ENCODE results near the gene GMNN.
"Not testable (repeated sequence)": the region's sequence is repeated elsewhere in the genome, so short reads cannot be mapped to it uniquely, and the experiment has no call there.

GMNN gene

GRCh38 chr6:24774696-24775519, at the start of gene GMNN:
TSS of gene GMNN (plus strand) at chr6:24774937. CDS start at chr6:24777247, 2,310 bp downstream.
- DNase-seq (ENCODE audit: low spot score) = peak; percentile 93

DNA sequence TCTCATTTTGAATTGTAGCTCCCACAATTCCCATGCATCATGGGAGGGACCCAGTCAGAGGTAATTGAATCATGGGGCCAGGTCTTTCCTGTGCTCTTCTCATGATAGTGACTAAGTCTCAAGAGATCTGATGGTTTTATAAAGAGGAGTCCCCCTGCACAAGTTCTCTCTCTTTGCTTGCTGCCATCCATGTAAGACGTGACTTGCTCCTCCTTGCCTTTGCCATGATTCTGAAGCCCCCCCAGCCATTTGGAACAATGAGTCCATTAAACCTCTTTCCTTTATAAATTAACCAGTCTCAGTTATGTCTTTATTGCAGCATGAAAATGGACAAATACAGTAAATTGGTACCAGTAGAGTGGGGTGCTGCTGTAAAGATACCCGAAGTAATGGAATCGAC, 44.1 kb upstream of the GMNN start:
- DNase-seq (ENCODE audit: low spot score) = not testable (repeated sequence)

GRCh38 chr6:24731456-24732134, 43.1 kb upstream of the GMNN start:
- not testable (repeated sequence) for DNase-seq (ENCODE audit: low spot score)

DNA sequence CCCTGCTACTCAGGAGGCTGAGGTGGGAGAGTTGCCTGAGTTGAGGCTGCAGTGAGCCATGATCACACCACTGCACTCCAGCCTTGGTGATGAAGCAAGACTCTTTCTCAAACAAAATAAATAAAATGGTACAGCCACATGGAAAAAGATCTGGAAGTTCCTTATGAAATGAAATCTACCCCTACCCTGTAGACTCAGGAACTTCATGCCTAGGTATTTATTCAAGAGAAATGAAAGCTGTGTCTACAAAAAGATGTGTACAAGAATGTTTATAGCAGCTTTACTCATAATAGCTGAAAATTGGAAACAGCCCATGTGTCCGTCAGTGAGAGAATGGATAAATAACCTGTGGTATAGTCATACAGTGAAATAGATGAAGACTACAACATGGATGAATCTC, 40.6 kb upstream of the GMNN start:
- DNase-seq (ENCODE audit: low spot score) = no peak

- DNase-seq (ENCODE audit: low spot score) = not testable (repeated sequence)
Measured at GRCh38 chr6:24734710-24735109, 40.0 kb upstream of the GMNN start.

- DNase-seq (ENCODE audit: low spot score) = no peak
Measured at GRCh38 chr6:24738741-24739140, 36.0 kb upstream of the GMNN start.

- DNase-seq (ENCODE audit: low spot score) = no peak
Measured at GRCh38 chr6:24740861-24741260, 33.9 kb upstream of the GMNN start.

DNA sequence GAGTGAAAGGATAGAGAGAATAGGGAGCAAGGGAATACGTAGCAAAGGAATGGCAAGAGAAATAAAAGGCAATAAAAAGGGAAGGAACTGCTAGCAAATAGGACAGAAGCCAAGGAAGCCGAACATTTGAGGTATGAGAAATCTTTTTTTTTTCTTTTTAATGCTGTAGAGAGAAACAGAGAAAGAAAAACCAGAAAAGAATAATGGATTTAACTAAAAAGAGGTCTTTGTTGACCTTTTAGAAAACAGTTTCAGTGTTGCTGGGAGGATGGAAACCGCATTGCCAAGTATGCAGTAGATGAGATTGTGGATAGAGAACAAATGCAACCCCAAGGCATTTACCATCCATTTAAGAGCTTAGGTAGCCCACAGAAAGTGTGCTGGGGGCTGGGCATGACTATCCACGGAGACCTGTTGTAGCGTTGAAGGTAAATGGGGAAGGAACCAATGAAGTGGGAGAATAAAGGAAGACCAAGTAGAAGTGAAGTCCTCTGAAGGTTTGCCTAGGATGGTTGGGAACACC, 32.5 kb upstream of the GMNN start:
- no peak for DNase-seq (ENCODE audit: low spot score)

DNA sequence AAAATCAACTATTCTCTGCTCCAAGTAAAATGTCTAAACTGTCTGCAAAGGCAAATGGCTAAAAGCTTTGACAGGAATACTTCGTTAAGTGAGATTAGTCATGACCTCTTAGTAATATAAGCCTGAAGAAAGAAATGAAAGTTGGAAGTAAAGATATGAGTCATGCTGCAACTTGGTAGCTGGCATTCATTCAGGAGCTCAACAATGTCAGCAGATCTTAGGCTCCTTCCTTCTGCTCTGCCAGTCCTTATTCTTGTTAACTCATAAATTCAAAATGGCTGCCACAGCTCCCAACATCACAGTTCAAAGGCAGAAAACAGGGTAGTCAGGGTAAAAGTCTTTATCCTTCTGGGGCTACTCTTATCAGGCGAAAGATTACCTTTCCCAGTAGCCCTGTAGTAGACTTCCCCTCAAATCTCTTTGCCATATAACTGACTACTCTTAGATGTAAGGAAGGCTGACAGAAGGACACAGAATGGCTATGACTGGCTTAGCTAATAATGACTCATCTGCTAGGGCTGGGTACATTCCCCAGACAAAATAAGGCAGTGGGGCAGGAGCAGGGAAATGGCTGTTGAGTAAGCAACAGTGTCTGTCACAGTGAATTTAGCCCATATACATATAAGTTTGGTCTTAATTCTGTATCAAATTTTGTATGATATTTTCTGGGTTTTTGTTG, 31.3 kb upstream of the GMNN start:
- peak; percentile 97 for DNase-seq (ENCODE audit: low spot score)

GRCh38 chr6:24743944-24744335, 30.8 kb upstream of the GMNN start:
- no peak for DNase-seq (ENCODE audit: low spot score)

- no peak for DNase-seq (ENCODE audit: low spot score)
Measured at GRCh38 chr6:24744911-24745310, 29.8 kb upstream of the GMNN start.

- no peak for DNase-seq (ENCODE audit: low spot score)
Measured at GRCh38 chr6:24749297-24749696, 25.4 kb upstream of the GMNN start.

DNA sequence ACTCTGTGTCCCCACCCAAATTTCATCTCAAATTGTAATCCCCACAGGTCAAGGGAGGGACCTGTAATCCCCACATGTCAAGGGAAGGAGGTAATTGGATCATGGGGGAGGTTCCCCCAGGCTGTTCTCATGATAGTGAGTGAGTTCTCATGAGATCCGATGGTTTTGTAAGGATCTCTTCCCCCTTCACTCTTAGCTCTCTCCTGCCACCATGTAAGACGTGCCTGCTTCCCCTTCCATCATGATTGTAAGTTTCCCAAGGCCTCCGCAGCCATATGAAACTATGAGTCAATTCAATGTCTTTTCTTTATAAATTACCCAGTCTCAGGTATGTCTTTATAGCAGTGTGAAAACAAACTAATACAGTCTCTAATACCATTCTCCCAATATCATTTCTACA, 23.9 kb upstream of the GMNN start:
- not testable (repeated sequence) for DNase-seq (ENCODE audit: low spot score)

- no peak for DNase-seq (ENCODE audit: low spot score)
Measured at GRCh38 chr6:24752503-24752902, 22.2 kb upstream of the GMNN start.

DNA sequence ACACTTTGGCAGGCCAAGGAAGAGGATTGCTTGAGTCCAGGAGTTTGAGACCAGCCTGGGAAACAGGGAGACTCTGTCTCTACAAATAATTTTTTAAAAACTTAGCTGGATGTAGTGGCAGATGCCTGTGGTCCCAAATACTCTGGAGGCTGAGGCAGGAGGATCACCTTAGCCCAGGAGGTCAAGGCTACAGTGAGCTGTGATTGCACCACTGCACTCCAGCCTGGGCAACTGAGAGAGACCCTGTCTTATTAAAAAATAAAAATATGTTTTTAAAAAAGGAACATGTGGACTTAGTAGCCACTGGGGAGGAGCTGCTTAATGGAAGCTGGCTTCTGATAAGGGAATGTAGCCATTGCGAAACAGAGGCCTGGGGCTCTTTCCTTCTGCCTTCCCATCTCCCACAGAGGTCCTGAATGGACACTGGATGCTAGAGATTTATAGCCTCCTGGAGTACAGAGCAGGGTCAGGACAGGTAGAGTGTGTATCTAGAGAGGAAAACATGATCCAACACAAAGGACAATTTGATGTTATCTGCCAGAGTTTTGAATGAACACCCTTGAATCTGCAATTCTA, 21.7 kb upstream of the GMNN start:
- no peak for DNase-seq (ENCODE audit: low spot score)

DNA sequence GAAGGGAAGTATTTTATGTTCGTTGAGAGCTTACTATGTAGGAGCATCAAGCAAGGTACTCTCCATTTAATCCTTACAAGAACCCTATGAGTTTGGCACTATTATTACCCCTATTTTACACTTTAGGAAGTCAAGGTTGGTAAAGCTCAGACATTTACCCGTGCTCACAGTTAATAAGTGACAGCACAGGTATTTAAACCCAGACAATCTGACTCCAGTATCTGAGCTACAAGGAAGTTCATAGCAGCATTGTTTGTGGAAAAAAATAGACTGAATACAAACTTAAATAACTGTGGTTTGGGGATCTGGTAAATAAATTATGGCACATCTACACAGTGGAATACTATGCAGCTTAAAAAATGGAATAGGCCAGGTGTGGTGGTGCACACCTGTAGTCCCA, 21.2 kb upstream of the GMNN start:
- DNase-seq (ENCODE audit: low spot score) = no peak

DNA sequence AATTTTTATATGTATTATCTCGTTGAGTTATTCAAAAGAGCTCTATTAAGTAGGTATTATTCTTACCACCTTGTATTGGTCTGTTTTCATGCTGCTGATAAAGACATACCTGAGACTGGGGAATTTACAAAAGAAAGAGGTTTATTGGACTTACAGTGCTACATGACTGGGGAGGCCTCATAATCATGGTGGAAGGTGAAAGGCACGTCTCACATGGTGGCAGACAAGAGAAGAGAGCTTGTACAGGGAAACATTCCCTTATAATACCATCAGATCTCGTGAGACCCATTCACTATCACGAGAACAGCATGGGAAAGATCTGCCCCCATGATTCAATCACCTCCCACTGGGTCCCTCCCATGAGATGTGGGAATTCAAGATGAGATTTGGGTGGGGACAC, 20.4 kb upstream of the GMNN start:
- DNase-seq (ENCODE audit: low spot score) = not testable (repeated sequence)

GRCh38 chr6:24755279-24755678, 19.5 kb upstream of the GMNN start:
- no peak for DNase-seq (ENCODE audit: low spot score)

GRCh38 chr6:24757611-24758010, 17.1 kb upstream of the GMNN start:
- no peak for DNase-seq (ENCODE audit: low spot score)

DNA sequence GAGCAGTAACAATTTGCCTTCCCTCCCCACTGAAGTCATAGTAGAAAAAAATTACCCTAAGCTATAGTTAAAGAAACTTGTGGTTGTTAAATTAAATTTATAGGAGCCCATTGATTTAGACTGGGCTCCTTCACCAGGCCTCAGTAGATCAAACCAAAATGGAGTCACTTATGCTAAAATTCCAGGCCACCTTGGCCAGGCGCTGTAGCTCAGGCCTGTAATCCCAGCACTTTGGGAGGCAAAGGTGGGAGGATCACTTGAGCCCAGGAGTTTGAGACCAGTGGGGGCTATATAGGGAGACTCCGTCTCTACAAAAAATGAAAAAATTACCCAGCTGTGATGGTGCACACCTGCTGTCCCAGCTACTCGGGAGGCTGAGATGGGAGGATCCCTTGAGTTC, 15.0 kb upstream of the GMNN start:
- DNase-seq (ENCODE audit: low spot score) = no peak

DNA sequence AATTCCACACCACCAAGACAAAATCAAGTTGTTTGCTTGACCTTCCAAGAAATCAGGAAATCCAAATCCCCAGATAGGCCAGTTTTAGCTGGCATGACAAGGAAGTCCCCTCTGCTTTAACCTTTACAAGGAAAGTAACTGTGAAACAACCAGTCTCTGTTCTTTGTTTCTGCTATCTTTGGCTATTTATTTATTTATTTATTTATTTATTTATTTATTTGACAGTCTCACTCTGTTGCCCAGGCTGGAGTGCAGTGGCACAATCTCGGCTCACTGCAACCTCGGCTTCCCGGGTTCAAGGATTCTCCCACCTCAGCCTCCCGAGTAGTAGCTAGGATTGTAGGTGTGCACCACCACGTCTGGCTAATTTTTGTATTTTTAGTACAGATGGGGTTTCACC, 14.5 kb upstream of the GMNN start:
- DNase-seq (ENCODE audit: low spot score) = no peak

DNA sequence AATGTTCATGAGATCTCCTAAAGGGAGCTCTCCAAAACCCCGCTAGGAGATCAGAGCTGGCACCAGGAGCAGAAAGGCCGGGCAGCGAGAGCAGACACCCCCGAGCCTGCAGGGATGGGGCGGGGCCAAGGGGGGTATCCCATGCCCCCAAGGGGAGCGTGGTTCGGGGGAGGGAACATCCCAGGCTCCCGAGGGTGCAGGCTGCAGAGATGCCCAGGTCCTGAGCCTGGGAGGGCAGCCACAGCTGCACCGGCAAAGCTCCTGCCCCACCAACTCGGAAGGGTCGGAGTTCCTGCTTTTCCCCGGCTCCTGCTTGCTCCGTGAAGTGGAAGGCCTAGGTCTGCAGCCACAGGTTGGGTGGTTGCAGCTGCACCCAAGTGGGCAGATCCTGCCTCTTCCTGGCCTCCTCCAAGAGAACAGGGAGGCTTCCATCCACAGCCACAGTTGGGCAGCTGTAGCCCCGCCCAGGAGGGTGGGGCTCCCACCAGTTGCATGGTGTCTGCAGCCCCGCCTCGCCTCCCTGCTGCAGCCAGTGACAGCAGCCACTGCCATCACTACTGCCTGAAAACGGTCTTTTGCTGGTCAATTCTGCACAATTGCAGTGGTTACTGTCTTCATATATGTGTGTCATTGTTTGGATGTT, 13.4 kb upstream of the GMNN start:
- no peak for DNase-seq (ENCODE audit: low spot score)

All from COLO829 (cell line).